Sciatic nerve (tissue), 2 donors: ENCODE data around the gene DMTF1. TPM values are rescaled to one million over a fixed set of nuclear protein-coding genes. Genes with fewer than 3 reads are reported as not detected.
"Not testable (repeated sequence)": the region's sequence is repeated elsewhere in the genome, so short reads cannot be mapped to it uniquely, and the experiment has no call there.

Experiments used
- ATAC-seq: fragments of 200-7000 bp; cut with Tn5 transposase; one replicate; pipeline ENCODE4 v1.9.1; 2020; ENCODE audit warnings: mild to moderate bottlenecking, moderate library complexity
- DNase-seq: peaks from one replicate; pipeline ENCODE4 v3.0.0-alpha.2; 2020; ENCODE audit warnings: low spot score
- intact Hi-C: fragments of 100-400 bp; cut with DNase I; formaldehyde crosslinking; loops from one replicate; pipeline ENCODE4 v1.14.2; 2022
- total RNA-seq: library from RNA; stranded (reverse); fragmentation: NEBNext Ultra II Directional; extraction: Animal tissue kit (Norgen Biotek cat#: 25700); gene quantifications from one replicate; pipeline ENCODE4 v1.2.1, GENCODE V29; 2021
- donor health status: DM: no; HTN: no; CAD: no.
- donor health status: DM: no; HTN: no; CAD: no.

DMTF1 gene, protein sequence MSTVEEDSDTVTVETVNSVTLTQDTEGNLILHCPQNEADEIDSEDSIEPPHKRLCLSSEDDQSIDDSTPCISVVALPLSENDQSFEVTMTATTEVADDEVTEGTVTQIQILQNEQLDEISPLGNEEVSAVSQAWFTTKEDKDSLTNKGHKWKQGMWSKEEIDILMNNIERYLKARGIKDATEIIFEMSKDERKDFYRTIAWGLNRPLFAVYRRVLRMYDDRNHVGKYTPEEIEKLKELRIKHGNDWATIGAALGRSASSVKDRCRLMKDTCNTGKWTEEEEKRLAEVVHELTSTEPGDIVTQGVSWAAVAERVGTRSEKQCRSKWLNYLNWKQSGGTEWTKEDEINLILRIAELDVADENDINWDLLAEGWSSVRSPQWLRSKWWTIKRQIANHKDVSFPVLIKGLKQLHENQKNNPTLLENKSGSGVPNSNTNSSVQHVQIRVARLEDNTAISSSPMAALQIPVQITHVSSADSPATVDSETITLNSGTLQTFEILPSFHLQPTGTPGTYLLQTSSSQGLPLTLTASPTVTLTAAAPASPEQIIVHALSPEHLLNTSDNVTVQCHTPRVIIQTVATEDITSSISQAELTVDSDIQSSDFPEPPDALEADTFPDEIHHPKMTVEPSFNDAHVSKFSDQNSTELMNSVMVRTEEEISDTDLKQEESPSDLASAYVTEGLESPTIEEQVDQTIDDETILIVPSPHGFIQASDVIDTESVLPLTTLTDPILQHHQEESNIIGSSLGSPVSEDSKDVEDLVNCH
- 147 TPM for total RNA-seq

DNA sequence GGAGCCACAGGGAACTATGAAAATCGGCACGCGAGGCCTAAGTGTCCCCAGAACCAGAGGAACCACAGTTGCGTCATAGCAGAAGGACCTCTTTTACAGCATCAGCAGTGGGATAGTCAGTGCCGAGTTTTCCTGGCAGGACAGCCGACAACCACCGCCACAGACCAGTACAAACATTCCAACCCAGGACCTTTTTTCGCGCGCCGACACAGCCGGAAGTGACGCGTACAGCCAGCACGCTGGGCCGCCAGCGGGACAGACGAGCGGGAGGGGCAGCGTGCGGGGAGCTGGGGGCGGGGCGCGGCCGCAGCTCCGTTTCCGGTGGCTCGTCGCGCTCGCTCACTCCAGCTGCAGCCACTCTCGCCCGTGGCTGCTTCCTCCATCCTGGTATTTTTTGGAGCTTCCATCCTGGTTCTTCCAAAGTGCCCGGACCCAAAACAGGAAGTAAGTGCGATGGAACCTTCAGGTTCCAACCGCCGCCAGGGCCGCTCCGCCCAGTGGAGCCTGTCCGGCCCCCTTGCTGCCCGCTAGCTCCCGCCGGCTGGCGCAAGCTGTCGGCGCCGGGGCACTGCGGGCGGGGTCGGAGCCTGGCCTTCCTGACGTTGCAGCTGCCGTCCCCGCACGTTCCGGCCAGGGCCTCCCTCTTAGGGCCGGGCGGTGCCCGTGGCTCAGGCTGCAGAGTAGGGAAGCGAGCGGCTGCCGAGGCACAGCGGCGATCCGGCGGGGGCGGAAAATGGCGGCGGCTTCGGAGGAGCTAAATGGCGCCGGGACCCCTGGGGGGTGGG is at the start of gene DMTF1:
Gene DMTF1 (plus strand): TSS at position 342 of the 785 bp plus-strand sequence. CDS start 12,489 bp downstream, outside the sequence.
- DNase-seq: peak; percentile 96
- peak; percentile 98 for ATAC-seq
- intact Hi-C loops: no loop called here

DNA sequence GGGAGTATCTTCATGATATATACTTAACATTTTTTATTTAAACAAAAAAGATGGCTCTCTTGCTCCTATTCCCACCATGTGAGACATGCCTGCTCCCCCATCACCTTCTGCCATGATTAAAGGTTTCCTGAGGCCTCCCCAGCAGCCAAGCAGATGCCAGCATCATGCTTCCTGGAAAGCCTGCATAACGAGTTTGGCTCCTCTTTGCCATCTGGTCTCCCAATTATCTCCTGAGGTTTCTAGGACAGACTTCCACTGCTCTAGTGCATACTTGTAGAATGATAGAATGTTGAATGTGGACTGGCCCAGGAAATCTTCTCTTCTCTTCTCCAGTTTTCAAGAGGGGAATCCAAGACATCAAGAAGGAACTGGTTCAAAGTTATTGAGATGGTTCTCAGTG is 46.9 kb upstream of the DMTF1 start:
- no peak for ATAC-seq
- intact Hi-C loops: no loop called here

DNA sequence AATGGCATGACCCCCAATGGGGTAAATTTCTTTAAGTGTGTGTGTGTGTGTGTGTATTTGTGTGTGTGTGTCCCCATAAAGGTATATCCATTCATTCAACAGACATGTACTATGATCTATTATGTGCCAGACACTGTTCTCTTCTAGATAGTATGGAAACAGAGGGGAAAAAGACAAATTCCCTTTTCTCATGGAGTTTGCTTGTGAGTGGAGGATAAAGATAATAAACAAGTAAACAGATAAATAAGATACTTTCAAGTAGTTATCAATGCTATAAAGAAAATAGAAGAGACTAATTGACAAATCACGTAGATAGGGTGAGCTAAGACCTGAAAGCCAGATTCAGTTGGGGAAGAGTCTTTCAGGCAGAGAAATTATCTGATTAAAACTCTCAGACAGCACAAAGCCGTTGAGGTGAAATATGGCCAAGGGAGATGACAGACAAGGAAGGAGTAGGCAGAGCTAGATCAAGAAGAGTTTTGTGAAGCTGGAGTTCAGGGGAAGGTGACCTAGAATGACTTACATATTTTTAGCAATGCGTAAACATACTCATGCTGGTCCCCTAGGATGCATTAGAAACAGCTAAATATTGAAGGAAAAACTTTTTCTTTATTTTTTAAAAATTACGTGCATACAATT is 45.2 kb upstream of the DMTF1 start:
- DNase-seq (no peak), ATAC-seq (no peak)
- intact Hi-C loops: no loop called here

More for the DNA sequence above, 46.9 kb upstream of the DMTF1 start:
- no peak for DNase-seq

DNA sequence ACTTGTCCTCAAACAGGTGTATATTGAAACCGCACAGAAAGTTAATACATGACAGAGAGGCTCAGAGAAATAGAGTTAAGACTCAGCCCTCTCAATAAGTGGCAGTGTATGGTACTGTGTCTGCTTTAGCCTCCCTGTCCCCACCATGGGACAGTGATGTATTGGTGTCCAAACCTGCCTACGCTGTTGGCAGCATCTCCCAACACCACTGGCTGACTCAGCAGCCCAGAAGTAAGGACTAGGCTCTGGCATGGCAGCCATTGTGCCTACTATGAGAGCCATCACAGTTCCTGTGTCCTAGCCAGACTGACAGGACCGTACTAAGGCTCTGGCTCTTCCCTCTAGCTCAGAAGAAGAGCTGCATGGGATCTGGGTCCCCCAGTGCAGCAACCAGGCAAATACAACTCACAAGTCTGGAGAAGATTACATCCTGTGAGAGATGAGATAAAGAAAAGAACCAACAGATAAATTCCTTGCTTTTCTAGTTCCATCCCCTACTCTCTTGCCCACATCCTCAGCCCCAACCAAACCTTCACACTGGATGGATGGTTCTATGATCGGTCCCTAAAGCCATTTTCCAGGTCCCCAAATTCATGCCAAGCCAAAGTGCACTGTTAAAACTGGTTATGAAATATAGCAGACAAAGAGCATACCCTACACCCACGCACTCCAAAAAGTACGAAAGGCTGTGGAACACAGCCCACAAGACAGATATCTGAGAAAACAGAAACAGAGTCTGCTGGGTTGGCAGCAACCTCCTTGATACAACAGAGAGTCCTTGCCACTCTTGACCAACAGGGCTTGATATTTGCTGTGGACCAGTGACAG is 44.1 kb upstream of the DMTF1 start:
- intact Hi-C loops: no loop called here
- no peak for DNase-seq

DNA sequence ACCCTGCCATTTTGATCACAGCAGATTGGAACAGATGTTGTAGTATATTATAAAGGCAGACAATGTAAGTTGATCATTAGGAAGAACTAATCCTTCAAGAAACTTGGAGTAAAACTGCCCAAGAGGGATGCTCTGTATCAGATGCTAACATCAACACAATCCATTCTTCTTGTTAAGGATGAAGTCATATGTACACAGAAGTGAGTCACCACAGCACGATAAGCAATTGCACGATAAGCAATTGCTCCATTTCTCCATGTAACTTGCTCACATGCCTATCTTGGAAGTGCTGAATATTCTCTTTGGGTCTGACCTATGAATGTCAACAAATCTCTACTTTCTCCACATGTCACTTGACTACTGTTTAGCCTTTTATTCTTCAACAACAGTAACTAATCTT is 41.5 kb upstream of the DMTF1 start:
- intact Hi-C loops: no loop called here
- ATAC-seq (no peak), DNase-seq (no peak)

More for the DNA sequence above, 44.1 kb upstream of the DMTF1 start:
- no peak for ATAC-seq

DNA sequence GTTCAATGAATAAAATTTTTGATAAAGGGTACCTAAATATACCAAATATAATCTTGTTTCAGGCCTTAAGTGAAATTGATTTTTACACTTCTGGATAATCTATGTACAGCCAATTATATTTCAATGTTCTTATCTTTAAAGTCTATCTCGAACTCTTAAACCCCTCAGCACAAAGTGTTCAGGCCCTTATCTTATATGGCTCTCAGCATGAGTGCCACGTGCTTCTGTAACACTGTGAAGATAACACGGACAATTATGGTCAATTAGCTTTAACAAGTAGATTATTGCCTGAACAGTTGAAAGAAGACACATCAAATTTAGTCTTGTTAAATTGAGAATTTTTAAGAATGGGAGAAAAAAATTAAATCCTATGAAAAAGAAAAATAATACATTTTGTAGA is 40.4 kb upstream of the DMTF1 start:
- ATAC-seq: no peak
- intact Hi-C loops: no loop called here
- no peak for DNase-seq

DNA sequence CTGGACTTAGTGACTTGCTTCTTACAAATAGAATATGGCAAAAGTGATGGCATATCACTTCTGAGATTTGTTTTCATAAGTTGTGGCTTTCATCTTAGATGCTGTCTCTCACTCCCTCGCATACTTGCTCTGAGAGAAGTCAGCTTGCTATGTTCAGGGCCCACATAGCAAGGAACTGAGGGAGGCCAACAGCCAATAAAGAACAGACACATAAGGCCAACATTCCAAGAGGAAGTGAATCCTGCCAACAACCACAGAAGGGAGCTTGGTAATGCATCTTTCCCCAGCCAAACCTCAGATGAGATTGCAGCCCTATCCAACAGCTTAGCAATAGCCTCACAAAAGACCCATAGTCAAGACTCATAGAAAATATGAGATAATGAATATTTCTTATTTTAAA is 39.2 kb upstream of the DMTF1 start:
- ATAC-seq (no peak), DNase-seq (no peak)
- intact Hi-C loops: no loop called here

DNA sequence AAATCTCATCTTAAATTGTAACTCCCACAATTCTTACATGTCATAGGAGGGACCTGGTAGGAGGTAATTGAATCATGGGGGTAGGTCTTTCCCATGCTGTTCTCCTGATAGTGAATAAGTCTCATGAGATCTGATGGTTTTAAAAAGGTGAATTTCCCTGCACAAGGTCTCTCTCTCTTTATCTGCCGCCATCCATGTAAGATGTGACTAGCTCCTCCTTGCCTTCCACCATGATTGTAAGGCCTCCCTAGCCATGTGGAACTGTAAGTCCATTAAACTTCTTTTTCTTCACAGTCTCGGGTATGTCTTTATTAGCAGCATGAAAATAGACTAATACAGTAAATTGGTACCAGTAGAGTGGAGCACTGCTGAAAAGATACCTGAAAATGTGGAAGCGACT is 38.3 kb upstream of the DMTF1 start:
- ATAC-seq, DNase-seq, intact Hi-C loops: not testable (repeated sequence)

DNA sequence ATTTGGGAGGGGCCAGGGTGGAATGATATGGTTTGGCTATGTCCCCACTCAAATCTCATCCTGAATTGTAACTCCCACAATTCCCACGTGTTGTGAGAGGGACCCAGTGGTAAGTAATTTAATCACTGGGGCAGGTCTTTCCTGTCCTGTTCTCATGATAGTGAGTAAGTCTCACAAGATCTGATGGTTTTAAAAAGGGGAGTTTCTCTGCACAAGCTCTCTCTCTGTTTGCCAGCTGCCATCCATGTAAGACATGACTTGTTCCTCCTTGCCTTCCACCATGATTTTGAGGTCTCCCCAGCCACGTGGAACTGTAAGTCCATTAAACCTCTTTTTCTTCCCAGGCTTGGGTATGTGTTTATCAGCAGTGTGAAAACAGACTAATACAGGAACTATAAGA is 36.5 kb upstream of the DMTF1 start:
- DNase-seq, ATAC-seq, intact Hi-C loops: not testable (repeated sequence)

DNA sequence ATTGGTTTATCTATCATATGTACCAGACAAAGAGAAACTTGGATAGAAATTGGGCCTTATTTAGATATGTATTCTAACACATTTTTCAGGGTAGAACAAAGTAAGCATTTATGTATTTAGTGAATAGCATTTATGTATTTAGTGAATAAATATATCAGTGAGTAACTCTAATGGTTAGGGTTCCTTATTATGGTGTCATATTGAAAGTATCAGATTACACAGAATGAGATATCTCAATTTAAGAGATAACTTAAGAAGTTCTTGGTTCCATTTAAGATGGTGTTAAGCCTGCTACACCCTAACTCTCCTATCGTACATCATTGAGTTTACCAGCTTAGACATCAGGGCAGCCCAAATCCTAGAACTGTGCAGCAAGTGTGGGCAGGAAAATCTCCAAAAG is 35.9 kb upstream of the DMTF1 start:
- ATAC-seq: no peak
- DNase-seq: no peak
- intact Hi-C loops: no loop called here

DNA sequence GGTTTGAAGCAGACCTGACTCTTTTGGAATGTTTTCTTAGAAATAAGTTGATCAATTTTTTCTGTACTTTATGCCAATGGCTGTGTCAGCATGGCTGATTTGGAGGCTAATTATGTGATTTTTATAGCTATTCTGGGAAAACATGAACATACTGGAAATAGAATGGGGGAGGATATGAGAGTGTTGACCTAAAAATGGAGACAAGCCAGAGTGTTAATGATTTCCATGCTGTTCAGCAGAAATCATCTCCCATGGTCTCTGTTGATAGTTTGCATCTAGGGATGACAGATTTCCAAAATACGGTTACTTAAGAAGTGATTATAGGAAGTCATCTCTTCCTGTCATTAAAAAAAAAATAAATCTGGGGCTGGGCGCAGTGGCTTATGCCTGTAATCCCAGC is 32.7 kb upstream of the DMTF1 start:
- DNase-seq (no peak), ATAC-seq (no peak)
- intact Hi-C loops: no loop called here

DNA sequence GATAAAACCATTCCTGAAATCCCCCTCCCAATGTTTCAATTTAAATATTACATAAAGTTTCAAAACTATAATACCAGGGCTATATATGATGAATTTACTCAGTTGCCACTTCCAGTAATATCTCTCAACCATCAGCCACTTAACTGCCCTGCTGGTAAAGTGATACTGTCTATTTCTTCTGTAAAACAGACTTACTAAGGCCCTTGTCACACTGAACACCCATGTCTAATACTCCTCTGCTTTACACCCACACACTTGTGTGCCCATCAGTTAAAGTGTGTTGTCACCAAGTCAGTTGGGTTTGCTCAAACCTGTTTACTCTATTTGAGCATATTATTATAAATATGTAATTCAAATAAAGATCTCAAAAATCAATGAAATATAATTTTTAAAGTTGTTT is 29.1 kb upstream of the DMTF1 start:
- DNase-seq (no peak), ATAC-seq (no peak)
- intact Hi-C loops: no loop called here

DNA sequence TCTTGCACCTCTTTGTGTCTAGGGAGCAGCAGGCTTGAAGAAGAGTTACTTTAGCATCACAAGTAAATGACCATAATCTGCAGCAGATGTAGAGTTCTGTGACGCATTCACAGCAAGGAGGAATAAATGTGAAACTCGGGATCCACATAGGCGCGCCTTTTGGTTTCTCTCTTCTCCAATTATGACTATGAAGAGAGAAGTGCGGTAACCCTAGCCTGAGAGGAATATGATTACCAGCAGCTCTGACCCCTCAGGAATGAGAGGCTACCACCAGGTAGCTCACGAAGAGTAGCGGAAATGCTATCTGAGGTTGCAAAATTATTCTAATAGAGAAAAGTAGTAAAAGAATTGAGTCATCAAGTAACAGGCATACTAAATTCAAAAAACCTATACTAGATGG is 25.2 kb upstream of the DMTF1 start:
- intact Hi-C loops: no loop called here
- ATAC-seq: no peak
- no peak for DNase-seq

DNA sequence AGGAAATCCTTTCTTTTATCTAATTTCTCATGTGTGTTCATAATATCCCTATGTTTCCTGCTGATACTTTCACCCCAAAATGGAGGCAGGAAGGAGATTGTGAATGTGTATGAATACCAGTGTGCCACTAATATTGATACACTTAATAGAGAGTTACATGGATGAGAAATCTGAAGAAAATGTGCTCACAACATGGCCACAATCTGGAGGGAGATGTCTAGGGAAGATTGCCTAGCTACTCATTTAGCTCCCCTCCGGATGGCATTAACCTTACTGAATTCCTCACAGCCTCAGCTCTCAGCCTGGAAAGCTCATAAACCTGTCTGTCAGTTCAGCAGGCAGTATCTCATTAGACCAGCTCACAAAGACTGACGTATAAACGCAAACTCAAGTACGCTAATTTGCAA is 23.4 kb upstream of the DMTF1 start:
- no peak for DNase-seq
- intact Hi-C loops: no loop called here
- no peak for ATAC-seq

DNA sequence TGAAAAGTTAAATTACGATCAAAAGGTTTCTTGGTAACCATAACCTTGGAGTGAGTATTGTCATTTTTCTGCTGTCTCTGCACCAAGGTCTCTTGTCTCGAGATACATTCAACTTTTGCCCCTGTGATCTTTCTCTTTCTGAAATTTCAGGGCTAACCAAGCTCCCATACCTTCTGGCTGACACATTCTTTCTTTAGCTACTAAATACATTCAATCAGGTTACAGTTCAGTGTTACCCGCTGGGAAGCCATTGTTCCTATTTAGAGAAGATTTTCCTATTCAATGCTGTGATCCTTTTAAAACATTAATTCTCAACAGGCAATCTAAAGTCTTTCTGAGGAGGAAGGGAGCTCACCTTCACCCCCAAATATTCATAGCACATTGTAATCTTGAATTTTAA is 22.9 kb upstream of the DMTF1 start:
- intact Hi-C loops: no loop called here
- no peak for DNase-seq
- ATAC-seq: no peak

DNA sequence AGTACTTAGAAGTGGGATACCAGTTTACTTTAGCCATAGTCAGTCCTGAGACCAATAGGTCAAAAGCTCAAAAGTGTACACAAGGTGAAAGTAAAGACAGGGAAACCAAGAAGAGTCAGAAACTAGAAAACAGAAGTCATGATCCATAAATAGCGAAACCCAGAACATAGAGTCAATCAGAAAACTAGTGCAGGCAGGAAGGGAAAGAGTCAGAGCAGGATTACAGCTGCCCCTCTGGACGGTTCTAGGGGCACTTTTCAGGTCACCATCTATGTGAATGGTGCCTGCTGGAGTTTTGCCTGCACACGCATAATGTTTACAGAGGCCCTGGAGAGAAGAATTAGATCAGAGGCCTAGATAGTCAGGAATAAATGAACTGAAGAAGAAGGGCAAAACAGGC is 22.4 kb upstream of the DMTF1 start:
- DNase-seq: no peak
- intact Hi-C loops: no loop called here

DNA sequence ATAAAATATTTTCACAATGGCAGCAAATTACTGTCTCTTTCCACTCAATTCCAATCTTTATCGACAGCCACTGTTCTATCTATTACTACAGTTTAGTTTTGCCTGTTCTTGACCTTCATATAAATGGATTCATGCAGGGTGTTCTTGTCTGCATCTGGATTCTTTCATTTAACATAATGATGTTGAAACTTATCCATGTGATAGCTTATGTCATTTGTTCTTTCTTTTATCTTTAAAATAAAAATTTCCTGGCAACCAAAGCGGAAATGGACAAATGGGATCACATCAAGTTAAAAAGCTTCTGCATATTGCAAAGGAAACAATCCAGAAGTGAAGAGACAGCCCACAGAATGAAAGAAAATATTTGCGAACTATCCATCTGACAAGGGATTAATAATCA is 20.5 kb upstream of the DMTF1 start:
- ATAC-seq (no peak), DNase-seq (no peak)
- intact Hi-C loops: no loop called here

More for the DNA sequence above, 22.4 kb upstream of the DMTF1 start:
- no peak for ATAC-seq

DNA sequence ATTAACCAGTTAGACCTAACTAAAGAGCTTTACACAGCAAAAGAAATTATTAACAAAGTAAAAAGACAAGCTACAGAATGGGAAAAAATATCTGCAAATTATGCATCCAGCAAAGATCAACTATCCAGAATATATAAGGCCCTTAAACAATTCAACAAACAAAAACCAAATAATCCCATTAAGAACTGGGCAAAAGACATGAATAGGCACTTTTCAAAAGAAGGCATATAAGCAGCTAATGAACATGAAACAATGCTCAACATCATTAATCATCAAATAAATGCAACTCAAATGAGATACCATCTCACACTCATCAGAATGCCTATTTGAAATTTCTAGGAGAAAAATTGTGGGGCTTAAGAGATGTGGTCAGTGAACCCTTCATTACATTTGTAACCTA is 15.0 kb upstream of the DMTF1 start:
- intact Hi-C loops: no loop called here
- ATAC-seq (no peak), DNase-seq (no peak)
